ENCODE measurements around the gene RAB31.

RAB31 gene

DNA sequence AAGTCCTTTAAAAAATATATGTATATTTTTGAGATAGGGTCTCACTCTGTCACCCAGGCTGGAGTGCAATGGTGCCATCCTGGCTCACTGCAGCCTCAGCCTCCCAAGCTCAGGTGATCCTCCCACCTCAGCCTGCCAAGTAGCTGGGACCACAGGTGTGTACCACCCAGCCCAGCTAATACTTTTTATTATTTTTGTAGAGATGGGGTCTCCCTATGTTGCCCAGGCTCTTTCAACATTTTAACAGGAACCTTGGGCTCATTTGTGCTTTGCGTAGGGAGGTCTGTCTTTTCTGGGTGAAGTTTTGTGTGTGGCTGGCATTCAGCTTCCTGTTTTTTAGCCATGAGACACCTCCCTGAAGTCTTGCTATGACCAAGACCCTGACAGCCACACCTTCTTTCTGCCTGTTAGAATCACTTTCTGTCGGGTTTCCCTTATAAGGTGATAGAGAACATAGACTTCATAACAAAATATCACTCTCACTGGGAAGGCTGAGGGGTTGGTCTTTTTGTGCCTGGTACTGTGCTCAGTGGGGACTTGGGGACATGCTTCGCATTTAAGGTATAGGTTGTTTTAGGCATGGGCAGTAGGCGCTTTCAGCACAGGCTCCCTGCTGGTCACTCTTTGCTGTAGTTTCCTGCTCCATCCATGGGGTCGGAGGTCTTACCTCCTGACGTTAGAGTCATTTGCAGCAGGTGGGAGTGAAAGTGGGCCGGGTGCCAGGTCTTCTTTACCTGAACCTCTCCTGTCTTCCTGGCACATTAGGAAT lies 3.4 kb downstream of the RAB31 start:
- no peaks in the 10 kb centered on the region for H3K27me3 ChIP-seq (ENCODE audit: control insufficient read depth, insufficient read depth, low read length)
- H3K9me3 ChIP-seq (ENCODE audit: control insufficient read depth, low read length), result no peaks in the 10 kb centered on the region
- H3K79me2 ChIP-seq, result no peaks in the 10 kb centered on the region
- no peak overlapping the region for H3K4me2 ChIP-seq (ENCODE audit: low read length)
- no peak overlapping the region for H3K4me3 ChIP-seq (ENCODE audit: low read depth, low read length)
- no peak overlapping the region for H3K9ac ChIP-seq
- no peaks in the 10 kb centered on the region for H3K4me1 ChIP-seq
- no peaks in the 10 kb centered on the region for H3K36me3 ChIP-seq (ENCODE audit: control insufficient read depth, insufficient read depth, low read length)
- no peak for TF ChIP-seq CTCF (IDR thresholded peaks at IDR 0.05)
- no peak overlapping the region for H3K27ac ChIP-seq
- no peak overlapping the region for H2AFZ ChIP-seq

DNA sequence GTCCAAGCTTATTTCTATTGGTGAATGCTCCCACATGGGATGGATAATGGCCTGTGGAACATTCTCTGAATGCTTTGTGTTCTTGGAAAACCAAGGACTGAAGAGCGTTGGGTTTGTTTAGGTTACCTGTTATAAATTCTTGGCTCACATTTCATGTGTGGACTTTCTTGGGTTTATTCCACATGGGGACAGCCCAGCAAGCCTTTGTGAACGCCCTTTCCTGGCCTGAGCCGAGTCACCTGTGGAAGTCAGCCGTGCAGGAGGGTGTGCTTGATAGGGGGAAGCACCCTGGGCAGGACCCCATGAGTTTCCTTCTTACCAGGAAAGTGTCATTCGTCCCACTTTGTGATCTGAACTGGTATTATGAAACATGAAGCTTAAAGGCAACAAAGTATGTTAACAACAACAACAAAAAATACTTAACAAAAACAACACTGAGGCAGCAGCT lies 4.1 kb downstream of the RAB31 start:
- H3K36me3 ChIP-seq (ENCODE audit: control insufficient read depth, insufficient read depth, low read length), result no peaks in the 10 kb centered on the region
- TF ChIP-seq CTCF (IDR thresholded peaks at IDR 0.05), result no peak
- H3K9ac ChIP-seq, result no peak overlapping the region
- no peak overlapping the region for H3K27ac ChIP-seq
- no peaks in the 10 kb centered on the region for H3K4me1 ChIP-seq
- H3K4me3 ChIP-seq (ENCODE audit: low read depth, low read length), result no peak overlapping the region
- H3K79me2 ChIP-seq, result no peaks in the 10 kb centered on the region
- no peaks in the 10 kb centered on the region for H3K9me3 ChIP-seq (ENCODE audit: control insufficient read depth, low read length)
- H3K27me3 ChIP-seq (ENCODE audit: control insufficient read depth, insufficient read depth, low read length), result no peaks in the 10 kb centered on the region
- H3K4me2 ChIP-seq (ENCODE audit: low read length), result no peak overlapping the region
- no peak overlapping the region for H2AFZ ChIP-seq

- no peaks in the 10 kb centered on the region for H3K36me3 ChIP-seq (ENCODE audit: control insufficient read depth, insufficient read depth, low read length)
- no peaks in the 10 kb centered on the region for H3K9me3 ChIP-seq (ENCODE audit: control insufficient read depth, low read length)
- H3K27me3 ChIP-seq (ENCODE audit: control insufficient read depth, insufficient read depth, low read length), result no peaks in the 10 kb centered on the region
- no peak overlapping the region for H3K4me2 ChIP-seq (ENCODE audit: low read length)
- no peak overlapping the region for H3K4me3 ChIP-seq (ENCODE audit: low read depth, low read length)
- H3K27ac ChIP-seq, result no peak overlapping the region
- no peak overlapping the region for H2AFZ ChIP-seq
- no peak overlapping the region for H3K9ac ChIP-seq
- H3K79me2 ChIP-seq, result no peaks in the 10 kb centered on the region
- no peak for TF ChIP-seq CTCF (IDR thresholded peaks at IDR 0.05)
- H3K4me1 ChIP-seq, result no peaks in the 10 kb centered on the region
Observed at GRCh38 chr18:9712611-9713010, 4.5 kb downstream of the RAB31 start.

DNA sequence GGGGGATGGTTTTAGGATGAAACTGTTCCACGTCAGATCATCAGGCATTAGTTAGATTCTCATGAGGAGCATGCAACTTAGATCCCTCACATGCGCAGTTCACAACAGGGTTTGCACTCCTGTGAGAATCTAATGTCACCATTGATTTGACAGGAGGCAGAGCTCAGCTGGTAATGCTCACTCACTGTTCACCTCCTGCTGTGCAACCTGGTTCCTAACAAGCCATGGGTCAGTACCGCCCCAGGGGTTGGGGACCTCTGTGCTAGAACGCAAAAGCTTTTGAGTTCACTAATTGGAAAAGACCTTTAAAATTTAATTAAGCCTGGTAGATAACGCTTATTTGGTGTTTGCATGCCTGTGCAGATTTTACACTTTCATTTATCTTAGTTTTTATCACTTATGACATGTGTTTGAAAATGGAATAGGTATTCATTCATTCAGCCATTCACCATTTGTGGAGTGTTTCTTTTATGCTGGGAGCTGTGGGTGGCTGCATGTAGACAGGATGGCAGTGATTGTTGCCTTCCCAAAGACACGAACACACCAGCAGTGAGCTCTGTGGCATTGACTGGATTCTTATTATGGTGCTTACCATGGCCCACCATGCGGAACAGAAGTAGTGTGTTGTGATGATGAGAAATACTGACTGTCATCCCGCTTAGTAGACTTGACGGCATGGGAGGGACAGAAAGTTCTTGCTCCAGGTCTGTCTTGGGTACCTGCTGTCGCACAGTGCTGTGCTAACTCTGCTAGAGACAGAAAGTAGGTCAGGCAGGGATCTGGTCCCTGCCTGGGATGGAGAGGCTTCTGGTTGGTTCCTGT lies 6.4 kb downstream of the RAB31 start:
- no peak overlapping the region for H3K4me2 ChIP-seq (ENCODE audit: low read length)
- H3K27me3 ChIP-seq (ENCODE audit: control insufficient read depth, insufficient read depth, low read length), result no peaks in the 10 kb centered on the region
- H3K9ac ChIP-seq, result no peak overlapping the region
- H3K9me3 ChIP-seq (ENCODE audit: control insufficient read depth, low read length), result no peaks in the 10 kb centered on the region
- no peaks in the 10 kb centered on the region for H3K79me2 ChIP-seq
- no peak overlapping the region for H3K27ac ChIP-seq
- no peak overlapping the region for H2AFZ ChIP-seq
- no peaks in the 10 kb centered on the region for H3K4me1 ChIP-seq
- no peak for TF ChIP-seq CTCF (IDR thresholded peaks at IDR 0.05)
- no peak overlapping the region for H3K4me3 ChIP-seq (ENCODE audit: low read depth, low read length)
- no peaks in the 10 kb centered on the region for H3K36me3 ChIP-seq (ENCODE audit: control insufficient read depth, insufficient read depth, low read length)
